HepG2 (cell line): ENCODE data around the gene SERTAD1. TPM values are rescaled to one million over a fixed set of nuclear protein-coding genes. Genes with fewer than 3 reads are reported as not detected.

Experiments used
- ATAC-seq: fragments of 200-7000 bp; cut with Tn5 transposase; 3 replicates; pipeline ENCODE4 v1.9.1; 2020; ENCODE audit warnings: mild to moderate bottlenecking, moderate library complexity
- BruUV-seq: library from RNA; stranded (reverse); fragments of 400-500 nt; replicated peaks from 2 replicates; lab custom pipeline; 2021; lab: Mats Ljungman, UMichigan
- CTCF ChIA-PET: fragments of 300-600 bp; formaldehyde crosslinking; extraction: SDS; loops from one replicate; lab custom pipeline; 2021; ENCODE audit warnings: low total read pairs, inconsistent platforms, low intra/inter-chr PET ratio; lab: Yijun Ruan, JAX
- POLR2A ChIA-PET: fragments of 350-600 bp; sonication (Branson Sonifier 250); formaldehyde crosslinking; loops from one replicate; lab custom pipeline; 2020; ENCODE audit warnings: antibody characterized with exemption, inconsistent platforms; lab: Yijun Ruan, JAX
- DNase-seq: peaks from one replicate; pipeline ENCODE4 v3.0.0-alpha.2; 2015; ENCODE audit warnings: low spot score
- FAIRE-seq: peaks from 3 replicates; lab custom pipeline; 2011; peaks lifted over from hg19 to GRCh38; lab: Jason Lieb, UNC
- H2AFZ ChIP-seq: one replicate; pipeline ENCODE4 v1.6.1; 2011; ENCODE audit warnings: low read length, inconsistent platforms
- H3K27ac ChIP-seq: fragments of 300-600 bp; 3 replicates; pipeline ENCODE4 v1.8.0; 2011; ENCODE audit warnings: mixed run types, mild to moderate bottlenecking, mixed read lengths, low read length, inconsistent platforms; ENCODE audit not compliant: insufficient read depth; ENCODE audit errors: extremely low read length
- H3K27me3 ChIP-seq, 2 experiments: fragments of 200-600 bp in 1 of 2; 2 replicates in 1 of 2; 3 replicates in 1 of 2; pipeline versions ENCODE4 v1.6.0 to v1.8.0; 2011; ENCODE audit warnings: low read length in 2 of 2, mild to moderate bottlenecking in 2 of 2, moderate library complexity in 2 of 2, inconsistent platforms in 1 of 2; ENCODE audit not compliant: insufficient read depth in 2 of 2, control insufficient read depth in 1 of 2
- H3K36me3 ChIP-seq, 2 experiments: fragments of 200-600 bp in 1 of 2; replicated peaks in 1 of 2; 2 replicates in 1 of 2; 3 replicates in 1 of 2; pipeline versions ENCODE4 v1.5.1 to v1.8.0; 2011; ENCODE audit warnings: low read length in 2 of 2, inconsistent platforms in 1 of 2; ENCODE audit not compliant: insufficient read depth in 2 of 2, control insufficient read depth in 1 of 2
- H3K4me1 ChIP-seq: 2 replicates; pipeline ENCODE4 v1.5.1; 2012; ENCODE audit warnings: low read length, inconsistent platforms; ENCODE audit not compliant: insufficient read depth
- H3K4me2 ChIP-seq: 2 replicates; pipeline ENCODE4 v1.6.0; 2011; ENCODE audit warnings: low read depth, low read length, inconsistent platforms
- H3K4me3 ChIP-seq, 3 experiments: fragments of 200-600 bp in 1 of 3; sonication (generic), shearing (Covaris generic) in 1 of 3; replicated peaks in 1 of 3; 2 replicates each; pipeline ENCODE4 v1.5.1; 2011 to 2016; ENCODE audit warnings: low read length in 3 of 3, inconsistent platforms in 2 of 3, low read depth in 2 of 3, mild to moderate bottlenecking in 2 of 3, control low read depth in 1 of 3, mixed read lengths in 1 of 3; ENCODE audit not compliant: insufficient read depth in 1 of 3
- H3K79me2 ChIP-seq: one replicate; pipeline ENCODE4 v1.6.1; 2011; ENCODE audit warnings: low read length, inconsistent platforms; ENCODE audit not compliant: insufficient read depth
- H3K9ac ChIP-seq: 2 replicates; pipeline ENCODE4 v1.6.0; 2011; ENCODE audit warnings: mild to moderate bottlenecking, low read depth, low read length, inconsistent platforms; ENCODE audit not compliant: insufficient read depth
- H3K9me3 ChIP-seq: 2 replicates; pipeline ENCODE4 v1.5.1; 2012; ENCODE audit warnings: mild to moderate bottlenecking, low read length
- H4K20me1 ChIP-seq: 2 replicates; pipeline ENCODE4 v1.6.0; 2011; ENCODE audit warnings: inconsistent platforms, mild to moderate bottlenecking, low read length, moderate library complexity; ENCODE audit not compliant: insufficient read depth
- DRAP1 ChIP-seq: IDR thresholded peaks from 2 replicates; pipeline ENCODE4 v1.6.1; 2016; ENCODE audit warnings: missing genetic modification reagents, missing compliant biosample characterization
- FOXA3 ChIP-seq: IDR thresholded peaks from 2 replicates; pipeline ENCODE4 v1.6.1; 2016; ENCODE audit warnings: missing genetic modification reagents, missing compliant biosample characterization
- FOXC1 ChIP-seq: sonication (generic); formaldehyde crosslinking; IDR thresholded peaks from 2 replicates; pipeline ENCODE4 v1.8.0; 2022; ENCODE audit warnings: mild to moderate bottlenecking, missing genetic modification reagents, borderline replicate concordance
- GTF2F1 ChIP-seq: fragments of 150-350 bp; IDR thresholded peaks from 2 replicates; pipeline ENCODE4 v1.6.1; 2014; ENCODE audit warnings: low read length
- HOXD1 ChIP-seq: sonication (generic); formaldehyde crosslinking; IDR thresholded peaks from 2 replicates; pipeline ENCODE4 v1.5.0; 2020; ENCODE audit warnings: missing genetic modification reagents
- MXD3 ChIP-seq: IDR thresholded peaks from 2 replicates; pipeline ENCODE4 v1.6.1; 2016; ENCODE audit warnings: mild to moderate bottlenecking, missing biosample characterization, missing genetic modification reagents
- PATZ1 ChIP-seq: sonication (generic); formaldehyde crosslinking; IDR thresholded peaks from 2 replicates; pipeline ENCODE4 v1.4.0; 2020; ENCODE audit warnings: missing genetic modification reagents
- RFXAP ChIP-seq: sonication (generic); formaldehyde crosslinking; IDR thresholded peaks from 2 replicates; pipeline ENCODE4 v1.4.0; 2020; ENCODE audit warnings: missing genetic modification reagents, borderline replicate concordance
- SIN3A ChIP-seq: IDR thresholded peaks from 2 replicates; pipeline ENCODE4 v1.6.1; 2011; ENCODE audit warnings: low read depth, mild to moderate bottlenecking, control low read depth, low read length, borderline replicate concordance
- TARDBP ChIP-seq: sonication (generic); formaldehyde crosslinking; IDR thresholded peaks from 2 replicates; pipeline ENCODE4 v1.8.0; 2022; ENCODE audit warnings: mild to moderate bottlenecking, missing genetic modification reagents
- ZBTB26 ChIP-seq: IDR thresholded peaks from 2 replicates; pipeline ENCODE4 v1.6.1; 2016; ENCODE audit warnings: missing compliant biosample characterization, missing genetic modification reagents, borderline replicate concordance
- ZBTB38 ChIP-seq: sonication (generic); formaldehyde crosslinking; IDR thresholded peaks from 2 replicates; pipeline ENCODE4 v1.5.1; 2020; ENCODE audit warnings: mild to moderate bottlenecking, missing genetic modification reagents
- ZFP90 ChIP-seq: sonication (generic); formaldehyde crosslinking; IDR thresholded peaks from 2 replicates; pipeline ENCODE4 v1.8.0; 2022; ENCODE audit warnings: missing genetic modification reagents, mild to moderate bottlenecking, inconsistent platforms, borderline replicate concordance
- ZNF205 ChIP-seq: IDR thresholded peaks from 2 replicates; pipeline ENCODE4 v1.6.1; 2018; ENCODE audit warnings: missing biosample characterization, missing genetic modification reagents
- ZNF207 ChIP-seq: fragments of 450-650 bp; IDR thresholded peaks from 2 replicates; pipeline ENCODE4 v1.6.1; 2016; ENCODE audit warnings: antibody characterized with exemption, borderline replicate concordance
- ZNF550 ChIP-seq: sonication (generic); formaldehyde crosslinking; IDR thresholded peaks from 2 replicates; pipeline ENCODE4 v1.4.0; 2020; ENCODE audit warnings: mild to moderate bottlenecking, missing genetic modification reagents, borderline replicate concordance
- WGBS: methylation state at CpG from one replicate; pipeline ENCODE4 v1.1.6; 2017; ENCODE audit warnings: low lambda C conversion rate; 5-methylcytosine and 5-hydroxymethylcytosine counted together
- in situ Hi-C: cut with HindIII; loops from 2 replicates; pipeline ENCODE4 v1.10.0; 2017; ENCODE audit warnings: low pct_unique_long_range_greater_than_20kb; ENCODE audit not compliant: extremely low pct_ligation_motif_present
- intact Hi-C: fragments of 100-400 bp; cut with micrococcal nuclease; formaldehyde crosslinking; loops from one replicate; pipeline ENCODE4 v1.10.0; 2022; ENCODE audit not compliant: unreplicated experiment
- polyA plus RNA-seq, 8 experiments: library from polyadenylated mRNA; depleted of rRNA in 3 of 8; stranded (reverse) in 7 of 8; unstranded in 1 of 8; fragments of >200 nt; fragmentation: Illumina TruSeq in 4 of 8; extraction: Trizol in 4 of 8; gene quantifications; 2 replicates each; pipeline versions ENCODE4 v1.2.1 to v1.2.3, GENCODE V29; 2011 to 2016; ENCODE audit warnings: low read depth in 4 of 8, missing spikeins in 1 of 8, mixed read lengths in 1 of 8; ENCODE audit not compliant: insufficient read depth in 1 of 8
- total RNA-seq, 5 experiments: library from RNA; depleted of rRNA; stranded (reverse); fragments of >200 nt; fragmentation: Illumina TruSeq; extraction: Trizol; gene quantifications; 2 replicates each; pipeline ENCODE4 v1.2.3, GENCODE V29; 2016; ENCODE audit warnings: low read depth in 1 of 5
- TF ChIP-seq, protein P1 (sequence below): sonication (generic); formaldehyde crosslinking; IDR thresholded peaks from 2 replicates; pipeline ENCODE4 v1.5.0; 2020; ENCODE audit warnings: missing genetic modification reagents

The SERTAD1 gene
- total and polyA plus RNA-seq, 2 of the 13 experiments (the other 11 are each of a cell fraction or from before 2014, with no cell fraction given), result 4.3 to 4.5 TPM

- Histone ChIP-seq H3K4me2 (no peak overlapping the region), H3K9ac (no peak overlapping the region), H3K4me1 (peaks cover 8% of the 10 kb centered on the region; the same call in 1 of the 2 replicates), H2AFZ (no peak overlapping the region), H3K27ac (no peak overlapping the region), H3K79me2 (no peaks in the 10 kb centered on the region), H4K20me1 (no peaks in the 10 kb centered on the region), H3K4me3 (no peak overlapping the region), H3K9me3 (no peaks in the 10 kb centered on the region), H3K27me3 (no peaks in the 10 kb centered on the region), H3K36me3 (no peaks in the 10 kb centered on the region; a peak in 1 of 5 replicates)
- no peak for FAIRE-seq
- intact Hi-C loops, result no loop called here
- ChIA-PET POLR2A (no interaction called here), CTCF (no interaction called here)
- BruUV-seq, result no TSS peak
- in situ Hi-C loops, result no loop called here
- no CpG with 5 or more reads among the region's 3 CpGs for WGBS
- peak; percentile 35; the same call in 2 of the 3 replicates for ATAC-seq
- no peak for DNase-seq
- TF ChIP-seq MXD3 (CRISPR knock-in tag) (no peak), RFXAP (CRISPR knock-in tag) (no peak), ZBTB38 (no peak), ZNF207 (no peak), ZFP90 (no peak), TARDBP (CRISPR knock-in tag) (no peak), SIN3A (no peak), PATZ1 (CRISPR knock-in tag) (no peak), FOXA3 (CRISPR knock-in tag) (no peak), GTF2F1 (no peak), ZNF550 (no peak), HOXD1 (CRISPR knock-in tag) (no peak), FOXC1 (CRISPR knock-in tag) (no peak), DRAP1 (no peak), ZBTB26 (no peak), ZNF205 (CRISPR knock-in tag) (no peak)
- TF ChIP-seq, protein P1, sequence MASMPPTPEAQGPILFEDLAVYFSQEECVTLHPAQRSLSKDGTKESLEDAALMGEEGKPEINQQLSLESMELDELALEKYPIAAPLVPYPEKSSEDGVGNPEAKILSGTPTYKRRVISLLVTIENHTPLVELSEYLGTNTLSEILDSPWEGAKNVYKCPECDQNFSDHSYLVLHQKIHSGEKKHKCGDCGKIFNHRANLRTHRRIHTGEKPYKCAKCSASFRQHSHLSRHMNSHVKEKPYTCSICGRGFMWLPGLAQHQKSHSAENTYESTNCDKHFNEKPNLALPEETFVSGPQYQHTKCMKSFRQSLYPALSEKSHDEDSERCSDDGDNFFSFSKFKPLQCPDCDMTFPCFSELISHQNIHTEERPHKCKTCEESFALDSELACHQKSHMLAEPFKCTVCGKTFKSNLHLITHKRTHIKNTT (CRISPR knock-in tag), result no peak
Measured at GRCh38 chr19:40381321-40381720, 44.5 kb downstream of the SERTAD1 start.
